OCI-LY7 (cell line): ENCODE data around the gene UROS. TPM values are rescaled to one million over a fixed set of nuclear protein-coding genes. Genes with fewer than 3 reads are reported as not detected.

Source experiments
- BruUV-seq: library from RNA; stranded (reverse); fragments of 400-500 nt; replicated peaks from 2 replicates; lab custom pipeline; 2021; lab: Mats Ljungman, UMichigan
- CTCF ChIA-PET: fragments of 300-600 bp; sonication (Branson Sonifier 250); formaldehyde crosslinking; loops from one replicate; lab custom pipeline; 2022; ENCODE audit warnings: antibody characterized with exemption; ENCODE audit not compliant: unreplicated experiment; lab: Charles Lee
- POLR2A ChIA-PET: fragments of 300-600 bp; sonication (Branson Sonifier 250); formaldehyde crosslinking; loops from one replicate; lab custom pipeline; 2022; ENCODE audit warnings: antibody characterized with exemption; lab: Charles Lee
- DNase-seq: peaks from one replicate; pipeline ENCODE4 v3.0.0-alpha.2; 2015; ENCODE audit warnings: low spot score
- H2AFZ ChIP-seq: fragments of 200-600 bp; sonication (generic), shearing (Covaris generic); 2 replicates; pipeline ENCODE4 v1.6.1; 2014; ENCODE audit warnings: mild to moderate bottlenecking, antibody characterized with exemption, low read length, moderate library complexity
- H3K27ac ChIP-seq: fragments of 200-600 bp; sonication (generic); 2 replicates; pipeline ENCODE4 v1.5.1; 2014; ENCODE audit warnings: mixed run types, low read depth, mild to moderate bottlenecking, moderate library complexity, low read length, inconsistent platforms; ENCODE audit not compliant: poor library complexity, severe bottlenecking
- H3K36me3 ChIP-seq: fragments of 200-600 bp; sonication (generic); 2 replicates; pipeline ENCODE4 v1.6.1; 2014; ENCODE audit warnings: mild to moderate bottlenecking, antibody characterized with exemption, low read length, moderate library complexity, mixed read lengths; ENCODE audit not compliant: insufficient read depth
- H3K4me1 ChIP-seq: fragments of 200-600 bp; sonication (generic); 2 replicates; pipeline ENCODE4 v1.5.1; 2014; ENCODE audit warnings: mild to moderate bottlenecking, low read length; ENCODE audit not compliant: insufficient read depth, poor library complexity, severe bottlenecking
- H3K4me2 ChIP-seq: fragments of 200-600 bp; sonication (generic); 2 replicates; pipeline ENCODE4 v1.6.1; 2014; ENCODE audit warnings: mild to moderate bottlenecking, low read length
- H3K4me3 ChIP-seq: fragments of 200-600 bp; sonication (generic); 2 replicates; pipeline ENCODE4 v1.5.1; 2014; ENCODE audit warnings: mild to moderate bottlenecking, low read depth, low read length; ENCODE audit not compliant: poor library complexity, severe bottlenecking
- H3K79me2 ChIP-seq: fragments of 200-600 bp; sonication (generic); 2 replicates; pipeline ENCODE4 v1.6.1; 2016; ENCODE audit warnings: low read depth, mild to moderate bottlenecking, low read length, moderate library complexity, mixed read lengths; ENCODE audit not compliant: insufficient read depth
- H3K9me2 ChIP-seq: fragments of 200-600 bp; sonication (generic); 2 replicates; pipeline ENCODE4 v1.6.1; 2016; ENCODE audit warnings: mild to moderate bottlenecking, low read length, mixed read lengths; ENCODE audit not compliant: insufficient read depth
- H3K9me3 ChIP-seq: fragments of 200-600 bp; sonication (generic); 2 replicates; pipeline ENCODE4 v1.6.1; 2014; ENCODE audit warnings: mild to moderate bottlenecking, mixed run types, low read length, mixed read lengths
- H4K20me1 ChIP-seq: fragments of 200-600 bp; sonication (generic); 2 replicates; pipeline ENCODE4 v1.6.1; 2014; ENCODE audit warnings: mild to moderate bottlenecking, antibody characterized with exemption, low read length, moderate library complexity, mixed read lengths; ENCODE audit not compliant: insufficient read depth
- CTCF ChIP-seq: fragments of 200-600 bp; sonication (generic); conservative IDR thresholded peaks from 2 replicates; pipeline ENCODE4 v1.5.1; 2014; ENCODE audit warnings: mild to moderate bottlenecking, antibody characterized with exemption, low read length, moderate library complexity, mixed read lengths
- EZH2phosphoT487 ChIP-seq: fragments of 200-600 bp; sonication (generic); IDR thresholded peaks from 2 replicates; pipeline ENCODE4 v1.6.1; 2018; ENCODE audit warnings: low read depth, borderline replicate concordance, mild to moderate bottlenecking, mixed run types, antibody characterized with exemption, low read length, moderate library complexity, mixed read lengths
- intact Hi-C: fragments of 100-400 bp; cut with micrococcal nuclease; formaldehyde crosslinking; loops from one replicate; pipeline ENCODE4 v1.10.0; 2022; ENCODE audit not compliant: unreplicated experiment
- total RNA-seq, 2 experiments: library from RNA; depleted of rRNA in 1 of 2; stranded (reverse); fragments of >200 nt in 1 of 2; shearing (Covaris generic) in 1 of 2; gene quantifications; 2 replicates each; pipeline ENCODE4 v1.2.3, GENCODE V29; 2014 to 2022

UROS gene
- total RNA-seq, 2 experiments from 2014 or later = 37.3 to 44.5 TPM

DNA sequence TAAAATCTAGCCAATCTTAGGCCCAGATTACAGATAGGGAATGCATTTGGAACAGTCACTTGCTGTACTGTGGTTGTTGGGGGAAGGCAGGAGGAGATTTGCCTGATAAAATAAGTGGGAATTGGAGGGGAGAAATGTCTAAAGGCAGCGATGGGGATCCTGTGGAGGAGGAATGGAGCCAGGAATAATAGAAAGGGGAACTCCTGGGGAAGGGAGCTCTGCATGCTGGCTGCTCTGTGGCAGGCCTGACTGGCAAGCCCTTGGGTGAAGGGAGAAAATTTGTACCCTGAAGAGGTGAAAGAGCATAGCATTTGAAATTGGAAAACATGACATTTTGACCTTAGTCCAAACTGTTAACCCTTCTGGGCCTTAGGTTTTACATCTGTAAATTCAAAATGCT is 61.1 kb downstream of the UROS start:
- Histone ChIP-seq H3K4me2 (no peak overlapping the region), H3K4me1 (no peaks in the 10 kb centered on the region), H3K9me3 (no peaks in the 10 kb centered on the region), H3K79me2 (peaks cover 9% of the 10 kb centered on the region; the same call in 1 of the 2 replicates), H3K4me3 (no peak overlapping the region), H3K9me2 (no peaks in the 10 kb centered on the region), H3K27ac (no peak overlapping the region), H4K20me1 (0 out of 2 replicates have a peak, but pooled peaks cover 4% of the 10 kb centered on the region), H3K36me3 (peaks cover 99% of the 10 kb centered on the region), H2AFZ (no peak overlapping the region)
- no peak for TF ChIP-seq EZH2phosphoT487
- no peak for TF ChIP-seq CTCF
- POLR2A ChIA-PET = no interaction called here
- intact Hi-C loops = loop anchor here (2.0 kb wide), 1 partner anchor 37 kb away; no protein-coding TSS in a partner anchor
- DNase-seq = no peak
- CTCF ChIA-PET = no interaction called here
- no TSS peak for BruUV-seq

- POLR2A ChIA-PET = no interaction called here
These were observed 65.3 kb downstream of the UROS start for GRCh38 chr10:125757742-125758141.

More at GRCh38 chr10:125757742-125758141, 65.3 kb downstream of the UROS start:
- peaks cover 19% of the 10 kb centered on the region for H4K20me1 ChIP-seq
- H3K79me2 ChIP-seq = peaks cover 18% of the 10 kb centered on the region; the same call in 1 of the 2 replicates
- H3K36me3 ChIP-seq = peaks cover 99% of the 10 kb centered on the region
- no peaks in the 10 kb centered on the region for H3K9me3 ChIP-seq
- no peak overlapping the region for H3K27ac ChIP-seq
- no peak for TF ChIP-seq CTCF
- TF ChIP-seq EZH2phosphoT487 = no peak
- H3K4me3 ChIP-seq = no peak overlapping the region
- BruUV-seq = no TSS peak
- no peak for DNase-seq
- no peak overlapping the region for H2AFZ ChIP-seq
- intact Hi-C loops = no loop called here
- CTCF ChIA-PET = no interaction called here
- no peak overlapping the region for H3K4me2 ChIP-seq
- no peaks in the 10 kb centered on the region for H3K9me2 ChIP-seq
- H3K4me1 ChIP-seq = no peaks in the 10 kb centered on the region
